ENCODE measurements around the gene NDUFA13.

- TF ChIP-seq CTCF (conservative IDR thresholded peaks at IDR 0.05 in 1 of 2, IDR thresholded peaks at IDR 0.05 in 1 of 2; ENCODE audit: extremely low read depth in 1 of 2, insufficient read depth in 1 of 2, low read depth in 1 of 2, low read length in 2 of 2), result no peak
- TF ChIP-seq EZH2 (IDR thresholded peaks at IDR 0.05; ENCODE audit: borderline replicate concordance, low read length), result no peak
These were observed 35.3 kb upstream of the NDUFA13 start for GRCh38 chr19:19480688-19481087.
